ENCODE data around the gene SRL.

GRCh38 chr16:4203748-4204147 lies 38.1 kb downstream of the SRL start:
- TF ChIP-seq, protein P1, sequence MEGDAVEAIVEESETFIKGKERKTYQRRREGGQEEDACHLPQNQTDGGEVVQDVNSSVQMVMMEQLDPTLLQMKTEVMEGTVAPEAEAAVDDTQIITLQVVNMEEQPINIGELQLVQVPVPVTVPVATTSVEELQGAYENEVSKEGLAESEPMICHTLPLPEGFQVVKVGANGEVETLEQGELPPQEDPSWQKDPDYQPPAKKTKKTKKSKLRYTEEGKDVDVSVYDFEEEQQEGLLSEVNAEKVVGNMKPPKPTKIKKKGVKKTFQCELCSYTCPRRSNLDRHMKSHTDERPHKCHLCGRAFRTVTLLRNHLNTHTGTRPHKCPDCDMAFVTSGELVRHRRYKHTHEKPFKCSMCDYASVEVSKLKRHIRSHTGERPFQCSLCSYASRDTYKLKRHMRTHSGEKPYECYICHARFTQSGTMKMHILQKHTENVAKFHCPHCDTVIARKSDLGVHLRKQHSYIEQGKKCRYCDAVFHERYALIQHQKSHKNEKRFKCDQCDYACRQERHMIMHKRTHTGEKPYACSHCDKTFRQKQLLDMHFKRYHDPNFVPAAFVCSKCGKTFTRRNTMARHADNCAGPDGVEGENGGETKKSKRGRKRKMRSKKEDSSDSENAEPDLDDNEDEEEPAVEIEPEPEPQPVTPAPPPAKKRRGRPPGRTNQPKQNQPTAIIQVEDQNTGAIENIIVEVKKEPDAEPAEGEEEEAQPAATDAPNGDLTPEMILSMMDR (IDR thresholded peaks at IDR 0.05 in 8 of 11, conservative IDR thresholded peaks at IDR 0.05 in 3 of 11): no peak
- no peak for TF ChIP-seq POLR2AphosphoS5 (IDR thresholded peaks at IDR 0.05)
